Mononuclear cell (primary cell): ENCODE data around the gene RILPL1. TPM values are rescaled to one million over a fixed set of nuclear protein-coding genes. Genes with fewer than 3 reads are reported as not detected.
"Not testable (repeated sequence)": the region's sequence is repeated elsewhere in the genome, so short reads cannot be mapped to it uniquely, and the experiment has no call there.

ENCODE experiments used
- H3K27me3 ChIP-seq: 2 replicates; pipeline ENCODE4 v1.6.0; 2011; ENCODE audit warnings: low read length, control low read depth; ENCODE audit not compliant: insufficient read depth
- H3K4me1 ChIP-seq: 2 replicates; pipeline ENCODE4 v1.5.1; 2011; ENCODE audit warnings: mild to moderate bottlenecking, low read length, control low read depth; ENCODE audit not compliant: insufficient read depth
- H3K4me3 ChIP-seq: 2 replicates; pipeline ENCODE4 v1.5.1; 2011; ENCODE audit warnings: mild to moderate bottlenecking, low read length, moderate library complexity
- H3K9me3 ChIP-seq: 2 replicates; pipeline ENCODE4 v1.5.1; 2011; ENCODE audit warnings: low read depth, mild to moderate bottlenecking, control low read depth, low read length
- total RNA-seq: library from RNA; depleted of rRNA; stranded (reverse); fragments of >200 nt; gene quantifications from one replicate; pipeline ENCODE4 v1.2.3, GENCODE V29; 2012

The RILPL1 gene
- total RNA-seq, 1 donor: 1.8 TPM

- no peaks in the 10 kb centered on the region for H3K9me3 ChIP-seq
- H3K4me1 ChIP-seq: no peaks in the 10 kb centered on the region
- H3K27me3 ChIP-seq: no peaks in the 10 kb centered on the region
- no peak overlapping the region for H3K4me3 ChIP-seq
Measured at GRCh38 chr12:123519141-123520001, 14.1 kb downstream of the RILPL1 start.

- no peaks in the 10 kb centered on the region for H3K9me3 ChIP-seq
- no peak overlapping the region for H3K4me3 ChIP-seq
- no peaks in the 10 kb centered on the region for H3K27me3 ChIP-seq
- no peaks in the 10 kb centered on the region for H3K4me1 ChIP-seq
Measured at GRCh38 chr12:123516216-123516780, 17.2 kb downstream of the RILPL1 start.

- not testable (repeated sequence) for H3K9me3 ChIP-seq, H3K4me1 ChIP-seq, H3K4me3 ChIP-seq, H3K27me3 ChIP-seq
Measured at GRCh38 chr12:123514582-123515221, 18.8 kb downstream of the RILPL1 start.

- no peaks in the 10 kb centered on the region for H3K9me3 ChIP-seq
- no peaks in the 10 kb centered on the region for H3K4me1 ChIP-seq
- no peaks in the 10 kb centered on the region for H3K27me3 ChIP-seq
- no peak overlapping the region for H3K4me3 ChIP-seq
Measured at GRCh38 chr12:123513805-123514204, 19.7 kb downstream of the RILPL1 start.

- Histone ChIP-seq H3K9me3 (no peaks in the 10 kb centered on the region), H3K4me3 (no peak overlapping the region), H3K4me1 (no peaks in the 10 kb centered on the region), H3K27me3 (no peaks in the 10 kb centered on the region)
Measured at GRCh38 chr12:123512838-123513665, 20.5 kb downstream of the RILPL1 start.

GRCh38 chr12:123506843-123507236 lies 26.7 kb downstream of the RILPL1 start:
- H3K9me3 ChIP-seq: no peaks in the 10 kb centered on the region
- H3K27me3 ChIP-seq: no peaks in the 10 kb centered on the region
- no peaks in the 10 kb centered on the region for H3K4me1 ChIP-seq
- no peak overlapping the region for H3K4me3 ChIP-seq

GRCh38 chr12:123506059-123506842 lies 27.3 kb downstream of the RILPL1 start:
- Histone ChIP-seq H3K9me3 (no peaks in the 10 kb centered on the region), H3K4me3 (no peak overlapping the region), H3K4me1 (no peaks in the 10 kb centered on the region), H3K27me3 (no peaks in the 10 kb centered on the region)

- H3K4me3 ChIP-seq: no peak overlapping the region
- no peaks in the 10 kb centered on the region for H3K9me3 ChIP-seq
- H3K27me3 ChIP-seq: no peaks in the 10 kb centered on the region
- H3K4me1 ChIP-seq: no peaks in the 10 kb centered on the region
Measured at GRCh38 chr12:123502163-123502704, 31.3 kb downstream of the RILPL1 start.

GRCh38 chr12:123499332-123499731 lies 34.2 kb downstream of the RILPL1 start:
- Histone ChIP-seq H3K27me3 (no peaks in the 10 kb centered on the region), H3K4me3 (no peak overlapping the region), H3K9me3 (no peaks in the 10 kb centered on the region), H3K4me1 (no peaks in the 10 kb centered on the region)

GRCh38 chr12:123498126-123498825 lies 35.2 kb downstream of the RILPL1 start:
- H3K9me3 ChIP-seq: no peaks in the 10 kb centered on the region
- no peaks in the 10 kb centered on the region for H3K27me3 ChIP-seq
- no peaks in the 10 kb centered on the region for H3K4me1 ChIP-seq
- H3K4me3 ChIP-seq: no peak overlapping the region

- Histone ChIP-seq H3K9me3 (no peaks in the 10 kb centered on the region), H3K4me1 (no peaks in the 10 kb centered on the region), H3K4me3 (no peak overlapping the region), H3K27me3 (no peaks in the 10 kb centered on the region)
Measured at GRCh38 chr12:123497065-123497464, 36.5 kb downstream of the RILPL1 start.

GRCh38 chr12:123494124-123494851 lies 39.2 kb downstream of the RILPL1 start:
- Histone ChIP-seq H3K4me1 (no peaks in the 10 kb centered on the region), H3K9me3 (no peaks in the 10 kb centered on the region)

GRCh38 chr12:123492339-123493039 lies 41.0 kb downstream of the RILPL1 start:
- not testable (repeated sequence) for H3K4me1 ChIP-seq, H3K4me3 ChIP-seq, H3K9me3 ChIP-seq, H3K27me3 ChIP-seq

More at GRCh38 chr12:123494124-123494851, 39.2 kb downstream of the RILPL1 start:
- Histone ChIP-seq H3K27me3 (no peaks in the 10 kb centered on the region), H3K4me3 (no peak overlapping the region)
